GM12891 (cell line): ENCODE results near the gene IGFALS.

Experiments
- POLR2A ChIP-seq: IDR thresholded peaks from 2 replicates; pipeline ENCODE4 v1.6.1; 2011; ENCODE audit warnings: low read depth, low read length, control low read depth
- POLR2AphosphoS5 ChIP-seq: IDR thresholded peaks from 2 replicates; pipeline ENCODE4 v1.6.1; 2011; ENCODE audit warnings: low read depth, low read length, control low read depth
- POU2F2 ChIP-seq: IDR thresholded peaks from 2 replicates; pipeline ENCODE4 v1.6.1; 2011; ENCODE audit warnings: low read depth, mild to moderate bottlenecking, control low read depth, low read length, moderate library complexity
- SPI1 ChIP-seq: IDR thresholded peaks from 2 replicates; pipeline ENCODE4 v1.6.1; 2011; ENCODE audit warnings: low read depth, low read length, control low read depth
- TAF1 ChIP-seq: IDR thresholded peaks from 2 replicates; pipeline ENCODE4 v1.6.1; 2011; ENCODE audit warnings: low read depth, low read length, control low read depth

GRCh38 chr16:1793578-1794220 is at the start of gene IGFALS:
- no peak for TF ChIP-seq POLR2A
- TF ChIP-seq TAF1 = no peak
- TF ChIP-seq POLR2AphosphoS5 = no peak
- TF ChIP-seq SPI1 = no peak
- no peak for TF ChIP-seq POU2F2
